DOHH2 (cell line): ENCODE data around the gene CFAP251.

ENCODE experiments used
- EZH2phosphoT487 ChIP-seq: fragments of 200-600 bp; sonication (generic); IDR thresholded peaks from 2 replicates; pipeline ENCODE4 v1.6.1; 2017; ENCODE audit warnings: borderline replicate concordance, mild to moderate bottlenecking, antibody characterized with exemption, low read length, moderate library complexity, mixed read lengths
- TF ChIP-seq, protein P1 (sequence below): fragments of 200-600 bp; sonication (generic); IDR thresholded peaks from one replicate; pipeline ENCODE4 v1.5.1; 2014; ENCODE audit warnings: antibody characterized with exemption, mild to moderate bottlenecking, low read depth, low read length; ENCODE audit not compliant: poor library complexity, severe bottlenecking

DNA sequence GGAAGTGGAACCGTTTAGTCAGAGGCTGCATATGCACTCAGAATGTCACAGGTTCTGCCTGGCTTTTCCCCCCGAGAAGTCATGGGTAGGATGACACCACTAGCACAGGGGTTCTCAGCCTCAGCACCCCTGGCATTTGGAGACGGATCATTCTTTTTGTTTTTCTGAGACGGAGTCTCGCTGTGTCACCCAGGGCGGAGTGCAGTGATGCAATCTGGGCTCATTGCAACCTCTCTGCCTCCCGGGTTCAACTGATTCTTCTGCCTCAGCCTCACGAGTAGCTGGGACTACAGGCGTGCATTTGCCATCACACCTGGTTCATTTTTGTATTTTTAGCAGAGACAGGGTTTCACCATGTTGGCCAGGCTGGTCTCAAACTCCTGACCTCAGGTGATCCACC, 131.4 kb downstream of the CFAP251 start:
- TF ChIP-seq, protein P1, sequence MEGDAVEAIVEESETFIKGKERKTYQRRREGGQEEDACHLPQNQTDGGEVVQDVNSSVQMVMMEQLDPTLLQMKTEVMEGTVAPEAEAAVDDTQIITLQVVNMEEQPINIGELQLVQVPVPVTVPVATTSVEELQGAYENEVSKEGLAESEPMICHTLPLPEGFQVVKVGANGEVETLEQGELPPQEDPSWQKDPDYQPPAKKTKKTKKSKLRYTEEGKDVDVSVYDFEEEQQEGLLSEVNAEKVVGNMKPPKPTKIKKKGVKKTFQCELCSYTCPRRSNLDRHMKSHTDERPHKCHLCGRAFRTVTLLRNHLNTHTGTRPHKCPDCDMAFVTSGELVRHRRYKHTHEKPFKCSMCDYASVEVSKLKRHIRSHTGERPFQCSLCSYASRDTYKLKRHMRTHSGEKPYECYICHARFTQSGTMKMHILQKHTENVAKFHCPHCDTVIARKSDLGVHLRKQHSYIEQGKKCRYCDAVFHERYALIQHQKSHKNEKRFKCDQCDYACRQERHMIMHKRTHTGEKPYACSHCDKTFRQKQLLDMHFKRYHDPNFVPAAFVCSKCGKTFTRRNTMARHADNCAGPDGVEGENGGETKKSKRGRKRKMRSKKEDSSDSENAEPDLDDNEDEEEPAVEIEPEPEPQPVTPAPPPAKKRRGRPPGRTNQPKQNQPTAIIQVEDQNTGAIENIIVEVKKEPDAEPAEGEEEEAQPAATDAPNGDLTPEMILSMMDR = no peak
- TF ChIP-seq EZH2phosphoT487 = no peak
